Right lobe of liver (tissue), 6 donors: ENCODE results near the gene MRC1. TPM values are rescaled to one million over a fixed set of nuclear protein-coding genes. Genes with fewer than 3 reads are reported as not detected.

Experiments used
- ATAC-seq, 4 donors: fragments of 200-7000 bp; cut with Tn5 transposase; one replicate each; pipeline ENCODE4 v1.9.1; 2020; ENCODE audit warnings: mild to moderate bottlenecking in 4 of 4, moderate library complexity in 4 of 4
- DNase-seq, 3 donors: peaks; one replicate each; pipeline ENCODE4 v3.0.0-alpha.2; 2020
- H3K27ac ChIP-seq, 3 donors: fragments of 200-600 bp; one replicate each; pipeline ENCODE4 v1.8.0; 2022
- H3K27me3 ChIP-seq, 2 donors: fragments of 200-600 bp; one replicate each; pipeline ENCODE4 v1.8.0; 2022
- H3K36me3 ChIP-seq, 4 donors: fragments of 200-600 bp; sonication (generic) in 1 of 4; one replicate each; pipeline versions ENCODE4 v1.5.1 to v1.8.0; 2017 to 2022; ENCODE audit warnings: control low read depth in 1 of 4
- H3K4me1 ChIP-seq, 4 donors: fragments of 200-600 bp; sonication (generic) in 1 of 4; one replicate each; pipeline versions ENCODE4 v1.5.1 to v1.8.0; 2017 to 2022; ENCODE audit warnings: control low read depth in 1 of 4
- H3K4me3 ChIP-seq, 3 donors: fragments of 200-600 bp; one replicate each; pipeline ENCODE4 v1.8.0; 2022
- H3K9me3 ChIP-seq, 4 donors: fragments of 200-600 bp; sonication (generic) in 1 of 4; one replicate each; pipeline versions ENCODE4 v1.5.1 to v1.8.0; 2017 to 2022; ENCODE audit warnings: control low read depth in 1 of 4
- POLR2A ChIP-seq: fragments of 450-650 bp; IDR thresholded peaks from one replicate; pipeline ENCODE4 v1.6.1; 2017; ENCODE audit warnings: antibody characterized with exemption, mild to moderate bottlenecking
- WGBS: methylation state at CpG from one replicate; pipeline ENCODE4 v1.1.6; 2018; ENCODE audit warnings: low coverage, low lambda C conversion rate; ENCODE audit not compliant: insufficient coverage; ENCODE audit errors: missing lambda C conversion rate; 5-methylcytosine and 5-hydroxymethylcytosine counted together
- intact Hi-C, 2 donors: fragments of 100-400 bp; cut with DNase I; formaldehyde crosslinking; loops; one replicate each; pipeline versions ENCODE4 v1.11.2 to v1.14.1; 2022
- total RNA-seq, 6 experiments: library from RNA; depleted of rRNA in 2 of 6; stranded (reverse); fragments of >200 nt in 2 of 6; fragmentation: NEBNext Ultra II Directional in 3 of 6; extraction: Animal tissue kit (Norgen Biotek cat#: 25700) in 3 of 6; gene quantifications; one replicate each; pipeline versions ENCODE4 v1.1.0 to v1.2.4, GENCODE V29; 2016 to 2023
- TF ChIP-seq, protein P1 (sequence below), 4 donors: fragments of 200-600 bp in 3 of 4; fragments of 450-650 bp in 1 of 4; IDR thresholded peaks; one replicate each; pipeline versions ENCODE4 v1.5.1 to v1.8.0; 2016 to 2022; ENCODE audit warnings: antibody characterized with exemption in 4 of 4, mild to moderate bottlenecking in 2 of 4
- donor health status: DM: no; HTN: yes; CAD: no.
- donor health status: DM: no; HTN: no; CAD: no.
- donor health status: DM: no; HTN: no; CAD: no.
- donor health status: DM: no; HTN: yes; CAD: no.
- donor health status: DM: no; HTN: yes; CAD: no.

MRC1 gene
- total RNA-seq, 6 experiments from 2014 or later: 9.8 to 44.8 (median 34.0) TPM

DNA sequence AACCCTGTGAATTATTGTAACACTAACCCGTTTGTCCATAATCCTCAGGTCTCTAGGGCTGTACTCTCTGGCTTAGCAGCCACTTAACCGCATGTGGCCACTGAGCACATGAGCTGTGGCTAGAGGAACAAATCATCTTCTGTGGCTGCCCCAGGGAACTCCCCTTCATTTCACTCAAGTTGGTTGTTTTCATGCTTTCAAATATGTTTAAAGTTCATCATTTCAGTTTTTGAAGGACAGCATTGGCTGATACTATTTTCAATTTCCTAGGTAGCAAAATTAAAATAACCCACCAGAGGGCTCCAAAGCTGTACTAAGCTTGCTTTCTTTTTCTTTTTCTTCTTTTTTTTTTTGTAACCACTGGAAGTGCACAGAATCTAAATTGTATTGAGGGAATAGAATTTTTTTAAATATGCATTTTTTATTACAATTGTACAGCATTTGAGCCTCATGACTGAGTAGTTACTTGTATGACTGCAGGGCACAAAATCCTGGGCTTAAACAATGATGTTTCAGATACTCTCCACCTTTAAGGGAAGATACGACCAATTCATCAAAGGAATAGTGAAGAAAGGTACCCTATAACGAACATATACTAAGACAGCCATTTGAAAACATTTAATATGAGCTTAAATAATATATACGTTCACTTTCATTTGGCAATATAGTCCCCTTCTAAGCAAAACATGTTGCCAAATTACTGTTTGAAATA is 38.6 kb downstream of the MRC1 start:
- DNase-seq (no peak), ATAC-seq (peak in 3 of 4 donors; percentile 37 to 60 (median 40))

DNA sequence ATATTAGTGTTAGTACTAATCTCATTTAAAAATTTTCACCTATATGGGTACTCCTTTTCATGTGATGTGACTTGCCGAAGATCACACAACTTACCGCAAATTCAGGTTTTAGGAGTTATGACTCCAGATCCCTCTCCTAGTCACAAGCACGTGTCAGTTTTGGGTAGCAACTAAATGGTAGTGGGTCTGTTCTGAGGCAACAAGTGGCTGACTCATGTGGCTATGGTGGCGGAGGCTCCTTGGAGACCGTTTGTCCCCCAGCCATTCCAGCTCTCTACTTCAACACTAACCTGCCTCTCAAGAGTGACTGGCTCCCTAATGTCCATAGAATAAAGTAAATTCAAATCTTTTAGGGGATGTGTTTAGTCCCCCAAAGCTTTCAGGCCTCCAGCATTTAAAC is 39.5 kb downstream of the MRC1 start:
- no peak for ATAC-seq
- no peak overlapping the region for H3K4me3 ChIP-seq
- no peaks in the 10 kb centered on the region for H3K36me3 ChIP-seq
- intact Hi-C loops: no loop called here
- no peaks in the 10 kb centered on the region for H3K9me3 ChIP-seq
- TF ChIP-seq, protein P1, sequence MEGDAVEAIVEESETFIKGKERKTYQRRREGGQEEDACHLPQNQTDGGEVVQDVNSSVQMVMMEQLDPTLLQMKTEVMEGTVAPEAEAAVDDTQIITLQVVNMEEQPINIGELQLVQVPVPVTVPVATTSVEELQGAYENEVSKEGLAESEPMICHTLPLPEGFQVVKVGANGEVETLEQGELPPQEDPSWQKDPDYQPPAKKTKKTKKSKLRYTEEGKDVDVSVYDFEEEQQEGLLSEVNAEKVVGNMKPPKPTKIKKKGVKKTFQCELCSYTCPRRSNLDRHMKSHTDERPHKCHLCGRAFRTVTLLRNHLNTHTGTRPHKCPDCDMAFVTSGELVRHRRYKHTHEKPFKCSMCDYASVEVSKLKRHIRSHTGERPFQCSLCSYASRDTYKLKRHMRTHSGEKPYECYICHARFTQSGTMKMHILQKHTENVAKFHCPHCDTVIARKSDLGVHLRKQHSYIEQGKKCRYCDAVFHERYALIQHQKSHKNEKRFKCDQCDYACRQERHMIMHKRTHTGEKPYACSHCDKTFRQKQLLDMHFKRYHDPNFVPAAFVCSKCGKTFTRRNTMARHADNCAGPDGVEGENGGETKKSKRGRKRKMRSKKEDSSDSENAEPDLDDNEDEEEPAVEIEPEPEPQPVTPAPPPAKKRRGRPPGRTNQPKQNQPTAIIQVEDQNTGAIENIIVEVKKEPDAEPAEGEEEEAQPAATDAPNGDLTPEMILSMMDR (IDR thresholded peaks at IDR 0.05): no peak
- TF ChIP-seq POLR2A: no peak
- 68% methylated on average over 5 of the region's 5 CpGs for WGBS
- H3K27me3 ChIP-seq: no peaks in the 10 kb centered on the region
- no peaks in the 10 kb centered on the region for H3K4me1 ChIP-seq
- no peak overlapping the region for H3K27ac ChIP-seq
- no peak for DNase-seq

More for the DNA sequence above, 38.6 kb downstream of the MRC1 start:
- no peaks in the 10 kb centered on the region for H3K9me3 ChIP-seq
- TF ChIP-seq POLR2A: no peak
- TF ChIP-seq, protein P1 (IDR thresholded peaks at IDR 0.05): peak in 3 of 4 donors; percentile 40 to 51 (median 49)
- H3K4me1 ChIP-seq: no peaks in the 10 kb centered on the region
- H3K27me3 ChIP-seq: no peaks in the 10 kb centered on the region
- intact Hi-C loops: no loop called here
- 39% methylated on average over 4 of the region's 5 CpGs for WGBS
- no peaks in the 10 kb centered on the region for H3K36me3 ChIP-seq
- no peak overlapping the region for H3K4me3 ChIP-seq
- no peak overlapping the region for H3K27ac ChIP-seq

DNA sequence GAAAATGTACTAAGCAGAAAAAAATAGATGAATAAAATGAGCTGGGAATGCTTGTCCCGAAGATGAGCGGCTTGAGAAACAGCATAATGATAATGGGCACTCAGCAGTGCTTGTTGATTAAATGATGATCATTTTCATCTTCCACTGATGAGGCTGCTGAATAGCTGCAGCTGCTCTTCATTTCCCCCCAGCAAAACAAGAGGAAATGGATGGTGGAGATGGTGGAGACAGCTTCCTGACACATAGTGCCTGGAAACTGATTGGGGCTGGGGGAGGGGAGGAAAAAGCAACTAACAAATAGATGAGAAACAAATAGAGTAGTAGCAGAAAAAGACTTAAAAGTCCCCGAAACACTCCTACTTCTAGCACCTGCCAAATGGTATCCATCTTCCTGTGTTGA is 41.4 kb downstream of the MRC1 start:
- no peak for DNase-seq
- Histone ChIP-seq H3K4me3 (no peak overlapping the region), H3K4me1 (no peaks in the 10 kb centered on the region), H3K27ac (no peak overlapping the region), H3K36me3 (no peaks in the 10 kb centered on the region), H3K27me3 (no peaks in the 10 kb centered on the region), H3K9me3 (no peaks in the 10 kb centered on the region)
- 60% methylated on average over 3 of the region's 3 CpGs for WGBS
- ATAC-seq: peak in 2 of 4 donors; percentile 32 to 41
- TF ChIP-seq, protein P1 (IDR thresholded peaks at IDR 0.05): no peak
- no peak for TF ChIP-seq POLR2A
- intact Hi-C loops: no loop called here

DNA sequence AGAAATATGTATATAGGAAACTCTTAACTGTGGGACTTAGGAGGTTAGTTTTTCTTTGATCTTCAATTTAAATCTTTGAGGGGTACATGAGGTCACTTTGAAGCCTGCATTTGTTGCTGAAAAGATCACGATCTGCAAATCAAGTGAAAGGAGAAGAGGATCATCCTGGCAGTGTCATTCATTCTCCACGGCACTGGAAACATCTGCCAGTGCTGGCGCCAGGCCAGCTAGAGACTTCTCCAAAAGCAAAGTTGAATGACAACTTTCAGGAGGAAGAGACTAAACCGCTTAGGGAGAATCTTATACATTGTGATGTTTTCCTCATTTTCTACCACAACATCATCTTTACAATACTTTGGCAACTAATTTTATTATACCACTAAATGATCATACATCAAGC is 42.5 kb downstream of the MRC1 start:
- no peak overlapping the region for H3K4me3 ChIP-seq
- no peaks in the 10 kb centered on the region for H3K4me1 ChIP-seq
- TF ChIP-seq, protein P1 (IDR thresholded peaks at IDR 0.05): no peak
- no peak for TF ChIP-seq POLR2A
- H3K36me3 ChIP-seq: no peaks in the 10 kb centered on the region
- H3K27ac ChIP-seq: no peak overlapping the region
- 8% methylated on average over 4 of the region's 4 CpGs for WGBS
- no peaks in the 10 kb centered on the region for H3K9me3 ChIP-seq
- DNase-seq (peak in 2 of 3 donors; percentile 54 to 57), ATAC-seq (peak; percentile 12 to 53 (median 34))
- no peaks in the 10 kb centered on the region for H3K27me3 ChIP-seq
- intact Hi-C loops: no loop called here
